Progenitor cell of endocrine pancreas (in vitro differentiated cells): ENCODE measurements around the gene PARD3. TPM values are rescaled to one million over a fixed set of nuclear protein-coding genes. Genes with fewer than 3 reads are reported as not detected.

Source experiments
- DNase-seq: peaks from one replicate; pipeline ENCODE4 v3.0.0; 2021; ENCODE audit warnings: low spot score; ENCODE audit not compliant: unreplicated experiment
- H3K27ac Mint-ChIP-seq: 2 replicates; pipeline ENCODE4 v1.8.0; 2021; ENCODE audit warnings: mild to moderate bottlenecking, moderate library complexity, mixed read lengths
- H3K27me3 Mint-ChIP-seq: 2 replicates; pipeline ENCODE4 v1.8.0; 2021; ENCODE audit warnings: mixed read lengths
- H3K36me3 Mint-ChIP-seq: 2 replicates; pipeline ENCODE4 v1.8.0; 2022; ENCODE audit warnings: mixed read lengths; ENCODE audit not compliant: insufficient read depth
- H3K4me1 Mint-ChIP-seq: 2 replicates; pipeline ENCODE4 v1.8.0; 2021; ENCODE audit warnings: low read depth, mixed read lengths
- H3K4me3 Mint-ChIP-seq: 2 replicates; pipeline ENCODE4 v1.8.0; 2021; ENCODE audit warnings: low read depth, mild to moderate bottlenecking, moderate library complexity, mixed read lengths
- H3K9me3 Mint-ChIP-seq: 2 replicates; pipeline ENCODE4 v1.8.0; 2021; ENCODE audit warnings: low read depth, mixed read lengths
- total RNA-seq: library from RNA; stranded (reverse); gene quantifications from 2 replicates; pipeline ENCODE4 v1.2.1, GENCODE V29; 2021
- TF ChIP-seq, protein P1 (sequence below): fragments of 200-600 bp; sonication (generic); IDR thresholded peaks from one replicate; pipeline ENCODE4 v1.5.0; 2021; ENCODE audit warnings: antibody characterized with exemption, mild to moderate bottlenecking; ENCODE audit not compliant: unreplicated experiment

The PARD3 gene
- total RNA-seq, 1 donor from 2014 or later: 85.3 TPM

DNA sequence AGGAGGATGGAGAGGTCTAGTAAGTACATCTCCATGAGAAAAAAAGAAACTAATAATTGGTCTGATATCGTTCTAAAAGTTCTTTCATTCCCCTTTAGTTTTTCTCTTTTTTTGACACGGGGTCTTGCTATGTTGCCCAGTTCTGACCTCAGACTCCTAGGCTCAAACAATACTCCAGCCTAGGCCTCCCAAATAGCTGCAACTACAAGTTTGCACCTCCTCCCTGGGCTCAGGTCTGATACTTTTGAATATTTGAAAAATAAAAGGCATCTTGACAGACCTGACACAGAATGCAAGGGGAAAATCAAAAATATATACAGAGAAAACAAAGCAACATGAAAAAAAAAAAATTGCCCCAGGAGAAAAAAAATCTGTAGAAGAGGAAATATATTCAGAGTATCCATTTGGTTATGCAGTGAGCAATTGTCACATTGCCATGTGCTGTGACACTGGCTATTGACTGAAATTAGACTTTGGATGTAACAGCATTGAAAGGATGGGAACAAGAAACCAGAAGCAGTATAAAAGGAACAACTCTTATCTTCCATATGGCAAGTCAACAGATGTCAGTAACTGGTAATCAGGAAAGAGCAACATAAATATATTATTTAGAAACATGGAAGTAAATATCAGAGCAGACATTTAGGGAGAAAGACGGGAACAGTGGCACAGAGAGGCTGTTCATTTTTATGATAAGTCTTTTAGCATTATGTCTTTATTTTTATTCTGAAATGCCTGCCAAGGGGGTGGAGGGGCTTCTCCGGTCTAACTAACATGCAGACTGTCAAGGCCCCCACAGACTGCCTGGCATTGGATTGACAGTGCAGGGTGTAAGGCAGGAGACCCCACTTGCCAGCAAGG, 408.4 kb downstream of the PARD3 start:
- peaks cover 31% of the 10 kb centered on the region for H3K4me1 Mint-ChIP-seq
- TF ChIP-seq, protein P1, sequence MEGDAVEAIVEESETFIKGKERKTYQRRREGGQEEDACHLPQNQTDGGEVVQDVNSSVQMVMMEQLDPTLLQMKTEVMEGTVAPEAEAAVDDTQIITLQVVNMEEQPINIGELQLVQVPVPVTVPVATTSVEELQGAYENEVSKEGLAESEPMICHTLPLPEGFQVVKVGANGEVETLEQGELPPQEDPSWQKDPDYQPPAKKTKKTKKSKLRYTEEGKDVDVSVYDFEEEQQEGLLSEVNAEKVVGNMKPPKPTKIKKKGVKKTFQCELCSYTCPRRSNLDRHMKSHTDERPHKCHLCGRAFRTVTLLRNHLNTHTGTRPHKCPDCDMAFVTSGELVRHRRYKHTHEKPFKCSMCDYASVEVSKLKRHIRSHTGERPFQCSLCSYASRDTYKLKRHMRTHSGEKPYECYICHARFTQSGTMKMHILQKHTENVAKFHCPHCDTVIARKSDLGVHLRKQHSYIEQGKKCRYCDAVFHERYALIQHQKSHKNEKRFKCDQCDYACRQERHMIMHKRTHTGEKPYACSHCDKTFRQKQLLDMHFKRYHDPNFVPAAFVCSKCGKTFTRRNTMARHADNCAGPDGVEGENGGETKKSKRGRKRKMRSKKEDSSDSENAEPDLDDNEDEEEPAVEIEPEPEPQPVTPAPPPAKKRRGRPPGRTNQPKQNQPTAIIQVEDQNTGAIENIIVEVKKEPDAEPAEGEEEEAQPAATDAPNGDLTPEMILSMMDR: no peak
- no peak overlapping the region for H3K4me3 Mint-ChIP-seq
- no peaks in the 10 kb centered on the region for H3K27me3 Mint-ChIP-seq
- no peak for DNase-seq
- H3K27ac Mint-ChIP-seq: no peak overlapping the region
- H3K36me3 Mint-ChIP-seq: no peaks in the 10 kb centered on the region
- H3K9me3 Mint-ChIP-seq: no peaks in the 10 kb centered on the region

DNA sequence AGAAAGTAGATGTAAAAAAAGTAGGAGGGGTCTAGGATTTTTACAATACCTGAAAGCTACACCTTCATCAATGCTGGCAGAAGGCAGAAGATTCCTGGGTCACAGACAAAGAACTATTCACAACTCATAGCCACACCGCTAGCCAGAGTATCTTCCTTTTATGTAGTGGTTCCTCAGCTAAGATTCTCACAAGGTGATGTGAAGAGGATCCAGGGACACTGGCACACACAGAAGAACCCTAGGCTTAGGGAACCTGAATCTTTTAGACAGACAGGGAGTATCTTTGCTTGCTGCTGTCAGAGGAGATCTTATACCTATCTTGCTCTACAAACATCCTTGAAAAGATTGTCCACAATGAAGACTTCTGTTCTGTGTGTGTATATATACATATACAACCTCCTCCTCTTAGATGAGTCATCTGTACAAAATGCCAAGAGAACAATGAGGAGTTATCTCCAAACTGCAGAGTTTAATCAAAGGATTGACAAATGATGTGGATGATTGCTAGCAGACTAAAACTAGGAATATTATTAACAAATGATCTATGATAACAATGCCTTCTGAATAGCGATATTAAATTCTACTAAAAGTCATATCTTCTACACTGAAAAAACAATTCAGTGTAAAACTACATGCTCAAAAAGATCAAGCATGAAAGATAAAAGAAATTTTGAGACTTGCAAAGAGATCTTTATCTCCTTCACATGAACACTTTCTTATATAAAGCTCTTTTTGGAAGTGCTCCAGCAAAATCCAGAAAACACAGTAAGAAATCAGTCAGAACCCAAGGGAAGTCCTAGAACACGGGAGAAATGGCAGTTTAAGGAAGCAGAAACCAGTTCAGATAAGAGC, 409.3 kb downstream of the PARD3 start:
- DNase-seq: no peak
- no peaks in the 10 kb centered on the region for H3K36me3 Mint-ChIP-seq
- peaks cover 33% of the 10 kb centered on the region for H3K4me1 Mint-ChIP-seq
- no peaks in the 10 kb centered on the region for H3K27me3 Mint-ChIP-seq
- H3K9me3 Mint-ChIP-seq: no peaks in the 10 kb centered on the region
- H3K27ac Mint-ChIP-seq: peak overlapping the region; percentile 19
- no peak overlapping the region for H3K4me3 Mint-ChIP-seq
- TF ChIP-seq, protein P1: no peak

DNA sequence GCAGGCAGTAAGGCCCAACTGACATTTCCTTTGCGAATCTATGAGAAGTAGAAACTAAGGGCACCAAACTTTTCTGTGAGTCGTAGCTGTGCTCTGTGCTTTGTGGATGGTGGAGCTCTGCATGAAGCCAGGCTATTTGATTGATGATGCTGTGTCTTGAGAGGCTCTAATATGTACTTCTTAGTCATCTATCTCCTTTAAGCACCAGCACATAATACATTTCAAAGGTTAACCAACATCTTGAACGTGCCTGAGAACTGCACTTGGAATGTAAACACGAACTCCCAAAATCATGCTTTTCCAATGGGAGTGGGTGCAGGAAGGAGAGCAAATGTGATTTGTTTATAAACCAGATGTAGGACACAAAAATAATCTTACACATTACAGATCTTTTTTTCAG, 411.6 kb downstream of the PARD3 start:
- peaks cover 33% of the 10 kb centered on the region for H3K4me1 Mint-ChIP-seq
- H3K27me3 Mint-ChIP-seq: no peaks in the 10 kb centered on the region
- TF ChIP-seq, protein P1: no peak
- H3K4me3 Mint-ChIP-seq: no peak overlapping the region
- DNase-seq: no peak
- H3K27ac Mint-ChIP-seq: no peak overlapping the region
- no peaks in the 10 kb centered on the region for H3K9me3 Mint-ChIP-seq
- H3K36me3 Mint-ChIP-seq: peaks cover 1% of the 10 kb centered on the region

DNA sequence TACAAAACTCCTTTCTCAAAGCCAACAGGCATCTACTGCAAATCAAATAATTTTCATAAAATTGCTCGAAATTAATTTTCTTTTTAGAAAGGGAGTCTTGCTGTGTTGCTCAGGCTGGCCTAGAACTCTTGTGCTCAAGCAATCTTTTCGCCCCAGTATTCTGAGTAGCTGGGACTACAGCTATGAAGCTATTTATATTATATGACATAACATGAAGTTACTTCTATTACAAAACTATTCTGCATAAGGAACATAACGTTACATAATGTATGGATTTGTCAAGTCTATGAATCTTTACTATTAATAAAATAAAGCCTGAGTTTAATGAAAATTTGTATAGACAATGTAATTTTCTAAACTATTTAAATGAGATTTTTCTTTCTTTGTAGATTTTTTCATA, 415.0 kb downstream of the PARD3 start:
- TF ChIP-seq, protein P1: no peak
- no peak for DNase-seq
- Mint-ChIP-seq H3K27ac (no peak overlapping the region), H3K4me1 (peaks cover 21% of the 10 kb centered on the region), H3K9me3 (no peaks in the 10 kb centered on the region), H3K36me3 (peaks cover 10% of the 10 kb centered on the region), H3K4me3 (no peak overlapping the region), H3K27me3 (no peaks in the 10 kb centered on the region)

DNA sequence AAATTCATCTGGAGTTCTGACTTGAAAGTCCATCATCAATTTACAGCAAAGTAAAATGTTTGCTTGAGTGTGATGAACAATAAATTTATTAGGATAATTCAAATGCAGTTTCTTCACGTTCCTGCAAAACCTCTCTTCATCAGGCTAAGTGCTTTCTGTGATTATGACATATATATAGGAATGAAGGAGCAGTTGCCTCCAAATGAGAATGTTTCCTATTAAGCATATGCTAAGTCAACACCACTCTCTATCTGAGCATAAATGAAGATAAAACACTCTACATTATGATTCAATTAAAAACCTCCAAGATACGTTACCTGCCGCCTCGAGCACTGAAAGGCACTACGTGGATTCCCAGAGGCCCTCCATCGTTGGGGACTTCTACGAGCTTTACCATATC, 416.1 kb downstream of the PARD3 start:
- Mint-ChIP-seq H3K27me3 (no peaks in the 10 kb centered on the region), H3K27ac (no peak overlapping the region), H3K4me1 (peaks cover 19% of the 10 kb centered on the region), H3K4me3 (no peak overlapping the region), H3K9me3 (no peaks in the 10 kb centered on the region), H3K36me3 (peaks cover 10% of the 10 kb centered on the region)
- TF ChIP-seq, protein P1: no peak
- no peak for DNase-seq
